ENCODE measurements around the gene AK9. TPM values are rescaled to one million over a fixed set of nuclear protein-coding genes. Genes with fewer than 3 reads are reported as not detected.
"Not testable (repeated sequence)": the region's sequence is repeated elsewhere in the genome, so short reads cannot be mapped to it uniquely, and the experiment has no call there.

The AK9 gene
- total RNA-seq, 1 donor: 8.0 TPM

GRCh38 chr6:109714166-109714565 is 23.2 kb upstream of the AK9 start:
- no peak for DNase-seq (ENCODE audit: low read depth)
- no peak overlapping the region for H3K4me3 ChIP-seq (ENCODE audit: low read depth, low read length)
- no peak for TF ChIP-seq CTCF (IDR thresholded peaks at IDR 0.05; ENCODE audit: insufficient read depth, low read length)

GRCh38 chr6:109713097-109713496 is 22.1 kb upstream of the AK9 start:
- no peak for TF ChIP-seq CTCF (IDR thresholded peaks at IDR 0.05; ENCODE audit: insufficient read depth, low read length)
- H3K4me3 ChIP-seq (ENCODE audit: low read depth, low read length): no peak overlapping the region
- no peak for DNase-seq (ENCODE audit: low read depth)

GRCh38 chr6:109708099-109708498 is 17.1 kb upstream of the AK9 start:
- not testable (repeated sequence) for DNase-seq (ENCODE audit: low read depth); H3K4me3 ChIP-seq (ENCODE audit: low read depth, low read length)

GRCh38 chr6:109706513-109706912 is 15.5 kb upstream of the AK9 start:
- DNase-seq (ENCODE audit: low read depth): no peak
- no peak for TF ChIP-seq CTCF (IDR thresholded peaks at IDR 0.05; ENCODE audit: insufficient read depth, low read length)
- H3K4me3 ChIP-seq (ENCODE audit: low read depth, low read length): no peak overlapping the region

- DNase-seq (ENCODE audit: low read depth): peak; percentile 95
- peak; percentile 91 for TF ChIP-seq CTCF (IDR thresholded peaks at IDR 0.05; ENCODE audit: insufficient read depth, low read length)
- no peak overlapping the region for H3K4me3 ChIP-seq (ENCODE audit: low read depth, low read length)
Measured at GRCh38 chr6:109705258-109705657, 14.3 kb upstream of the AK9 start.

- no peak overlapping the region for H3K4me3 ChIP-seq (ENCODE audit: low read depth, low read length)
- TF ChIP-seq CTCF (IDR thresholded peaks at IDR 0.05; ENCODE audit: insufficient read depth, low read length): no peak
- DNase-seq (ENCODE audit: low read depth): no peak
Measured at GRCh38 chr6:109702791-109703190, 11.8 kb upstream of the AK9 start.

GRCh38 chr6:109701774-109702173 is 10.8 kb upstream of the AK9 start:
- no peak overlapping the region for H3K4me3 ChIP-seq (ENCODE audit: low read depth, low read length)
- no peak for TF ChIP-seq CTCF (IDR thresholded peaks at IDR 0.05; ENCODE audit: insufficient read depth, low read length)
- DNase-seq (ENCODE audit: low read depth): no peak
